ENCODE data around the gene KITLG.

Gene KITLG

DNA sequence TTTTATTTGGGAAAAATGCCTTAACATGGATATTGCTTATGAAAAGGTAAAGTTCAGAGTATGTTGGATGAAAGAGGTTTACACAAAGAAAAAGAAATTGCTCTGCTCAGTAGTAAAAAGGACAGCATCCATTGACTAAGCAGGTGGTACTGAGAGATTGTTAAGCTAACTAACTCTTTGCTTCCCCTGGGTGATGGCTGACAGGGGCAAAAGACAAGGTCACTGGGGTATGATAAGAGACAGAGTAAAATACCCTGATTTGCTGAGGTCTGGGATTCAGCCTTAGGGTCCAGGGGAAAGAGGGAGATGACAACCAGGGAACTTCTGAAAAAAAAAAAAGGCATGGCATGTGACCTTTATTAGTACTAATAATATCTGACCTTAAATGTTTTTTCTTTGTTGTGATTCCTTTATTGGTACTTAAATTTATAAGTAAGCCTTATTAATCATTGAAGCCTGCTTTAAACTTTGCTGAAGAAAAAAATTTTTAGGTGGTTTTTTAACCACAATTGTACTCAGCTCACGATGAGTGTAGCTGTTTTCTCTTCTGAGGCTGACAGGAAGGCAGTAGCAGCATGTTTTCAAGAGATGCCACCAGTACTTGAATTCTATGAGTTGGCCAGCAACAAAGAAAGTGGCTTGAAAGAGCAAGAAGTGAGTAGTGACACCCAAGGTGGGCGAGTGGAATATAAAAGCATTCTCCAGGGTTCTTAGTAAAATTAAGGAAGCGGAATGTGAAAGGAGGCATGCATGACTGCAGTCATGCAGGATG lies 43.7 kb upstream of the KITLG start:
- ChIA-PET POLR2A (no interaction called here), CTCF (no interaction called here)
- TF ChIP-seq TARDBP (IDR thresholded peaks at IDR 0.05) (no peak), SP1 (IDR thresholded peaks at IDR 0.05) (no peak), SUZ12 (IDR thresholded peaks at IDR 0.05) (no peak), ARNT (IDR thresholded peaks at IDR 0.05) (no peak), NFRKB (IDR thresholded peaks at IDR 0.05) (no peak), FOXA1 (IDR thresholded peaks at IDR 0.05) (no peak), LEF1 (IDR thresholded peaks at IDR 0.05; ENCODE audit: borderline replicate concordance) (no peak), HDGF (IDR thresholded peaks at IDR 0.05; ENCODE audit: borderline replicate concordance) (no peak), CTBP1 (IDR thresholded peaks at IDR 0.05; ENCODE audit: borderline replicate concordance) (no peak), ZNF384 (IDR thresholded peaks at IDR 0.05) (no peak), L3MBTL2 (conservative IDR thresholded peaks at IDR 0.05) (no peak)
- DNase-seq (ENCODE audit: extremely low spot score): no peak

- TF ChIP-seq SP1 (IDR thresholded peaks at IDR 0.05): no peak
- no peak for TF ChIP-seq CTBP1 (IDR thresholded peaks at IDR 0.05; ENCODE audit: borderline replicate concordance)
- TF ChIP-seq, protein P1, sequence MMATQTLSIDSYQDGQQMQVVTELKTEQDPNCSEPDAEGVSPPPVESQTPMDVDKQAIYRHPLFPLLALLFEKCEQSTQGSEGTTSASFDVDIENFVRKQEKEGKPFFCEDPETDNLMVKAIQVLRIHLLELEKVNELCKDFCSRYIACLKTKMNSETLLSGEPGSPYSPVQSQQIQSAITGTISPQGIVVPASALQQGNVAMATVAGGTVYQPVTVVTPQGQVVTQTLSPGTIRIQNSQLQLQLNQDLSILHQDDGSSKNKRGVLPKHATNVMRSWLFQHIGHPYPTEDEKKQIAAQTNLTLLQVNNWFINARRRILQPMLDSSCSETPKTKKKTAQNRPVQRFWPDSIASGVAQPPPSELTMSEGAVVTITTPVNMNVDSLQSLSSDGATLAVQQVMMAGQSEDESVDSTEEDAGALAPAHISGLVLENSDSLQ (IDR thresholded peaks at IDR 0.05): no peak
- ChIA-PET POLR2A (no interaction called here), CTCF (no interaction called here)
- no peak for DNase-seq (ENCODE audit: extremely low spot score)
These were observed 37.1 kb upstream of the KITLG start for GRCh38 chr12:88617352-88617751.

GRCh38 chr12:88615490-88615889 lies 35.2 kb upstream of the KITLG start:
- TF ChIP-seq L3MBTL2 (conservative IDR thresholded peaks at IDR 0.05) (no peak), NFRKB (IDR thresholded peaks at IDR 0.05) (no peak), FOXK2 (IDR thresholded peaks at IDR 0.05) (no peak), CTBP1 (IDR thresholded peaks at IDR 0.05; ENCODE audit: borderline replicate concordance) (no peak), HDGF (IDR thresholded peaks at IDR 0.05; ENCODE audit: borderline replicate concordance) (no peak), SUZ12 (IDR thresholded peaks at IDR 0.05) (no peak), ARNT (IDR thresholded peaks at IDR 0.05) (no peak)
- TF ChIP-seq, protein P1 (IDR thresholded peaks at IDR 0.05): no peak
- POLR2A ChIA-PET: no interaction called here
- no peak for DNase-seq (ENCODE audit: extremely low spot score)
- CTCF ChIA-PET: interaction anchor here (0.7 kb wide), 1 partner anchor 37 kb away, joined by 4 read pairs; no protein-coding TSS in a partner anchor

GRCh38 chr12:88604646-88605045 lies 24.4 kb upstream of the KITLG start:
- POLR2A ChIA-PET: no interaction called here
- no peak for DNase-seq (ENCODE audit: extremely low spot score)
- TF ChIP-seq FOXK2 (IDR thresholded peaks at IDR 0.05) (no peak), BHLHE40 (IDR thresholded peaks at IDR 0.05; ENCODE audit: borderline replicate concordance) (no peak)
- CTCF ChIA-PET: no interaction called here

DNA sequence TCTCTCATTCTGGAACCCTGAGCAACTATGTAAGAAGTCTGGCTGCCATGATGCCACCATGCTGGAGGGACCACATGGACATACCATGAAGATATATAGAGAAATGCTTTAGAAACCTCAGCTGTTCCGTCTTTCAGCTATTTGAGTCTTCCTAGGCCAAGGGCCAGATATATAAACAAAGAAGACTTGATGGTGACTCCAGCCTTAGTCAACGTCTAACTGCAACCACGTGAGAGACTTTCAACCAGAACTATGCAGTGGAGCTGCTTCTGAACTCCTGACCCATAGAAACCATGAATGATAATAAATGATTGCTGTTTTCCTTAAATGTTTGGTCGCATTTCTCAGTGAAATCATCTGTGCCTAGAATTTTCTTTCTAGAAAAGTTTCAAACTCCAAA lies 20.0 kb upstream of the KITLG start:
- ChIA-PET POLR2A (no interaction called here), CTCF (no interaction called here)
- DNase-seq (ENCODE audit: extremely low spot score): no peak
- TF ChIP-seq LEF1 (IDR thresholded peaks at IDR 0.05; ENCODE audit: borderline replicate concordance): no peak
- no peak for TF ChIP-seq CTBP1 (IDR thresholded peaks at IDR 0.05; ENCODE audit: borderline replicate concordance)
- TF ChIP-seq L3MBTL2 (conservative IDR thresholded peaks at IDR 0.05): no peak
- no peak for TF ChIP-seq FOXA1 (IDR thresholded peaks at IDR 0.05)
- no peak for TF ChIP-seq SP1 (IDR thresholded peaks at IDR 0.05)
- no peak for TF ChIP-seq ARNT (IDR thresholded peaks at IDR 0.05)
- TF ChIP-seq HDGF (IDR thresholded peaks at IDR 0.05; ENCODE audit: borderline replicate concordance): no peak
- no peak for TF ChIP-seq FOXK2 (IDR thresholded peaks at IDR 0.05)
- TF ChIP-seq, protein P1 (IDR thresholded peaks at IDR 0.05): no peak
- TF ChIP-seq NFRKB (IDR thresholded peaks at IDR 0.05): no peak
- no peak for TF ChIP-seq FOXM1 (IDR thresholded peaks at IDR 0.05; ENCODE audit: borderline replicate concordance)
- TF ChIP-seq SUZ12 (IDR thresholded peaks at IDR 0.05): no peak
- TF ChIP-seq ELF4 (IDR thresholded peaks at IDR 0.05): no peak
- no peak for TF ChIP-seq BHLHE40 (IDR thresholded peaks at IDR 0.05; ENCODE audit: borderline replicate concordance)
- TF ChIP-seq ZNF384 (IDR thresholded peaks at IDR 0.05): no peak
- no peak for TF ChIP-seq TARDBP (IDR thresholded peaks at IDR 0.05)

DNA sequence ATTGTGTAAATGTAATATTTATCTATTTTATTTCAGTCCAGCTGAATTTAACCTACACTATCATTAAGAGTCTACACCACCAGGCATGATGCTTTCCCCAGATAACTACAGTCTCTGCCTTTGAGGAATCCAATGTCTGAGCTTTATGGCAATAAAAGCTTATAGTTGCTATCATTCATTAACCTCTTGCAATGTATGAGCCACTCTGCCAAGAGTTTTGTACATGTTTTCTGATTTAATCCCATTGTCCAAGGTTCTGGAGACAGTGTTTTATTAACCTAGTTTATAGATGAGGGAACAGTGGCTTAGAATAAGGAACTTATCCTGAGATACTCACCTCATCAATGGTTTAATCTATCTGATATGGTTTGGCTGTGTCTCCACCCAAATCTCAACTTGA lies 17.1 kb upstream of the KITLG start:
- POLR2A ChIA-PET: interaction anchor here (1.1 kb wide), 1 partner anchor 17 kb away, joined by 3 read pairs; the partner anchor contains the start of gene KITLG
- DNase-seq (ENCODE audit: extremely low spot score): no peak
- TF ChIP-seq CTBP1 (IDR thresholded peaks at IDR 0.05; ENCODE audit: borderline replicate concordance) (no peak), FOXM1 (IDR thresholded peaks at IDR 0.05; ENCODE audit: borderline replicate concordance) (no peak), L3MBTL2 (conservative IDR thresholded peaks at IDR 0.05) (no peak), ARNT (IDR thresholded peaks at IDR 0.05) (no peak), ELF4 (IDR thresholded peaks at IDR 0.05) (no peak), NFRKB (IDR thresholded peaks at IDR 0.05) (no peak), ZNF384 (IDR thresholded peaks at IDR 0.05) (no peak), FOXA1 (IDR thresholded peaks at IDR 0.05) (no peak), LEF1 (IDR thresholded peaks at IDR 0.05; ENCODE audit: borderline replicate concordance) (no peak), BHLHE40 (IDR thresholded peaks at IDR 0.05; ENCODE audit: borderline replicate concordance) (no peak), HDGF (IDR thresholded peaks at IDR 0.05; ENCODE audit: borderline replicate concordance) (no peak), TARDBP (IDR thresholded peaks at IDR 0.05) (no peak), SUZ12 (IDR thresholded peaks at IDR 0.05) (no peak), SP1 (IDR thresholded peaks at IDR 0.05) (no peak), FOXK2 (IDR thresholded peaks at IDR 0.05) (no peak)
- TF ChIP-seq, protein P1 (IDR thresholded peaks at IDR 0.05): no peak
- CTCF ChIA-PET: no interaction called here

Data from HEK293T (cell line).